Measurements from ENCODE around the gene CAB39L. TPM values are rescaled to one million over a fixed set of nuclear protein-coding genes. Genes with fewer than 3 reads are reported as not detected.

Gene CAB39L
- total RNA-seq, 1 donor from 2014 or later: 7.7 TPM

DNA sequence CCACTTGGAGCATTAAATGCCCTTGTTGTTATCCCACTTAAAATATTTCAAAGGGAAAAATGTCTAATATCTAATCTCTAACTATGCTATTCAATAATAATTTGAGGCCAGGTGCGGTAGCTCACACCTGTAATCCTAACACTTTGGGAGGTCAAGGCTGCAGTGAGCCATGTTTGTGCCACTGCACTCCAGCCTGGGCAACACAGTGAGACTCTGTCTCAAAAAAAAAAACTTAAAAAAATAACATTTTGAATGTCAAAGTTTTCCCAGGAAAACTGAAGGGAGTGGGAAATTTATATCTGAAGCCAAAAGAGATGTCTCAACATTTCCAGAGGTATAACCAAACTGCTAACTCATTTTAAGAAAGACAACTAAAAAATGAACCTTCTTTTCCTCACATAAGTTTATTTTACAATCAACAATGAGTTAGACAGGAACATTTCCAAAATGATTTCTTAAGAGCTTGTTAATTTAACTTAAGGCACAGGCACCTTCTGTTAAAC is 47.9 kb downstream of the CAB39L start:
- no peaks in the 10 kb centered on the region for H3K36me3 Mint-ChIP-seq (ENCODE audit: unreplicated experiment)
- H3K4me3 Mint-ChIP-seq (ENCODE audit: unreplicated experiment): no peak overlapping the region
- H3K27me3 Mint-ChIP-seq (ENCODE audit: unreplicated experiment): no peaks in the 10 kb centered on the region
- TF ChIP-seq, protein P1, sequence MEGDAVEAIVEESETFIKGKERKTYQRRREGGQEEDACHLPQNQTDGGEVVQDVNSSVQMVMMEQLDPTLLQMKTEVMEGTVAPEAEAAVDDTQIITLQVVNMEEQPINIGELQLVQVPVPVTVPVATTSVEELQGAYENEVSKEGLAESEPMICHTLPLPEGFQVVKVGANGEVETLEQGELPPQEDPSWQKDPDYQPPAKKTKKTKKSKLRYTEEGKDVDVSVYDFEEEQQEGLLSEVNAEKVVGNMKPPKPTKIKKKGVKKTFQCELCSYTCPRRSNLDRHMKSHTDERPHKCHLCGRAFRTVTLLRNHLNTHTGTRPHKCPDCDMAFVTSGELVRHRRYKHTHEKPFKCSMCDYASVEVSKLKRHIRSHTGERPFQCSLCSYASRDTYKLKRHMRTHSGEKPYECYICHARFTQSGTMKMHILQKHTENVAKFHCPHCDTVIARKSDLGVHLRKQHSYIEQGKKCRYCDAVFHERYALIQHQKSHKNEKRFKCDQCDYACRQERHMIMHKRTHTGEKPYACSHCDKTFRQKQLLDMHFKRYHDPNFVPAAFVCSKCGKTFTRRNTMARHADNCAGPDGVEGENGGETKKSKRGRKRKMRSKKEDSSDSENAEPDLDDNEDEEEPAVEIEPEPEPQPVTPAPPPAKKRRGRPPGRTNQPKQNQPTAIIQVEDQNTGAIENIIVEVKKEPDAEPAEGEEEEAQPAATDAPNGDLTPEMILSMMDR (IDR thresholded peaks at IDR 0.05; ENCODE audit: partially characterized antibody, unreplicated experiment): no peak
- no peak overlapping the region for H3K27ac Mint-ChIP-seq (ENCODE audit: unreplicated experiment)
- H3K9me3 Mint-ChIP-seq (ENCODE audit: unreplicated experiment): no peaks in the 10 kb centered on the region
- no peak for DNase-seq
- no peaks in the 10 kb centered on the region for H3K4me1 Mint-ChIP-seq (ENCODE audit: low read depth, unreplicated experiment)

DNA sequence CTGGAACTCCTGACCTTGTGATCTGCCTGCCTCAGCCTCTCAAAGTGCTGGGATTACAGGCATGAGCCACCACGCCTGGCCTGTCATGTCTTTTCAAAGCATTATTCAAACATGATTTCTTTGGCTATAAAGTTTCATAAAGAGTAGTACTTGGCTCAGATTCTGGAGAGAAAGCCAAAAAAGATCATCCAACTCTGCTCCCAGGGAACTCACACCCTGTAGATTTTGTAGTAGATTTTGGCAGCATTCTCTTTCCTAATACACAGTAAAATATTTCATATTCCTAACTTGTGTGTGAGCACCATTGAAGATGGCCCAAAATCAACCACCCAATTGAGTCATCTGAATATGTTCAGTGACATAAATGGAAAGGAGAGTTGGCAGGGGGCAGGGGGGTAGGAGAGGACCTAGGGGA is 48.4 kb downstream of the CAB39L start:
- TF ChIP-seq, protein P1 (IDR thresholded peaks at IDR 0.05; ENCODE audit: partially characterized antibody, unreplicated experiment): no peak
- H3K9me3 Mint-ChIP-seq (ENCODE audit: unreplicated experiment): no peaks in the 10 kb centered on the region
- no peaks in the 10 kb centered on the region for H3K4me1 Mint-ChIP-seq (ENCODE audit: low read depth, unreplicated experiment)
- no peak overlapping the region for H3K27ac Mint-ChIP-seq (ENCODE audit: unreplicated experiment)
- no peak for DNase-seq
- H3K4me3 Mint-ChIP-seq (ENCODE audit: unreplicated experiment): no peak overlapping the region
- no peaks in the 10 kb centered on the region for H3K27me3 Mint-ChIP-seq (ENCODE audit: unreplicated experiment)
- H3K36me3 Mint-ChIP-seq (ENCODE audit: unreplicated experiment): no peaks in the 10 kb centered on the region

DNA sequence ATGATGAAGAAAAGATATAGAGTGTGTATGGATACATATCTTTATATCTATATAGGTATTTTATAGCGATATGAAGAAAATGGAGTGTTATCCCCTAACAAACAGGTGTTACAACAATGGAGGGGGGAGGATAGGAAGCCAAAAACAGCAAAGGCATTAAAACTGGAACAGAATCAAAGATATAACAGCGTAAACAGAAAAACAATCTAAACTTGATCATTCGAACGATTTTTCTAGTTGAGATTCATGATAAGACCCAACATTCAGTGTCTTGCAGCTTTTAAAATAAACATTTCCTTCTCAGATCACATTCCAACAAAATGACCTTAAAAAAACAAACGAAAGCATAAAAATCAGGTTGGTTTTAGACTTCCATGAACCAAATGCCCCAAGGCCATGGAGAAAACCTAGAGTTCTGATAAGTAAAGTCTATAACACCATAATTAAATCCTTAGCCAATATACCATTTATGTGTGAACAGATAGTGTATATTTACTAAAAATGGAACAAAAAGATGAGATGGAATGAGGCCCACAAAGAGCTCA is 55.7 kb downstream of the CAB39L start:
- DNase-seq: no peak
- TF ChIP-seq, protein P1 (IDR thresholded peaks at IDR 0.05; ENCODE audit: partially characterized antibody, unreplicated experiment): no peak

DNA sequence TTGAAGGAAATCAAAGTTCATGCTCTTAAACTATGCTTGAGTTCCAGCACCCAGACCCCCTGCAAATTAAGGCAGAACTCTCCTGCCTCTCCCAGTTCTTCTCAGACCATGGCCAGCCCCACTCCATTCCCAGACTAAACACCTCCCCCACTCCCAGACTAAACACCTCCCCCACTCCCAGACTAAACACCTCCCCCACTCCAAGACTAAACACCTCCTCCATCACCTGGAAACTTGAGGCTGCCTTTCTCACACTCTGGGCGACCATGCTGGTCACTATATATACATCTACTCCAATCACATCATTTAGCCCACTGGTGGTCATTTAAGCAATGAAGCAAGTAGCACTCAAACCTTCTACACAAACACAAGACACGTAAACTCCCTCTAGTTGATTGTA is 57.2 kb downstream of the CAB39L start:
- DNase-seq: no peak
- H3K27me3 Mint-ChIP-seq (ENCODE audit: unreplicated experiment): peaks cover 2% of the 10 kb centered on the region
- H3K36me3 Mint-ChIP-seq (ENCODE audit: unreplicated experiment): peaks cover 7% of the 10 kb centered on the region
- no peak overlapping the region for H3K4me3 Mint-ChIP-seq (ENCODE audit: unreplicated experiment)
- H3K4me1 Mint-ChIP-seq (ENCODE audit: low read depth, unreplicated experiment): no peaks in the 10 kb centered on the region
- TF ChIP-seq, protein P1 (IDR thresholded peaks at IDR 0.05; ENCODE audit: partially characterized antibody, unreplicated experiment): no peak
- H3K9me3 Mint-ChIP-seq (ENCODE audit: unreplicated experiment): no peaks in the 10 kb centered on the region
- no peak overlapping the region for H3K27ac Mint-ChIP-seq (ENCODE audit: unreplicated experiment)

More for the DNA sequence above, 55.7 kb downstream of the CAB39L start:
- no peaks in the 10 kb centered on the region for H3K4me1 Mint-ChIP-seq (ENCODE audit: low read depth, unreplicated experiment)
- peaks cover 2% of the 10 kb centered on the region for H3K27me3 Mint-ChIP-seq (ENCODE audit: unreplicated experiment)
- H3K36me3 Mint-ChIP-seq (ENCODE audit: unreplicated experiment): peaks cover 7% of the 10 kb centered on the region
- no peak overlapping the region for H3K4me3 Mint-ChIP-seq (ENCODE audit: unreplicated experiment)
- no peaks in the 10 kb centered on the region for H3K9me3 Mint-ChIP-seq (ENCODE audit: unreplicated experiment)
- no peak overlapping the region for H3K27ac Mint-ChIP-seq (ENCODE audit: unreplicated experiment)

DNA sequence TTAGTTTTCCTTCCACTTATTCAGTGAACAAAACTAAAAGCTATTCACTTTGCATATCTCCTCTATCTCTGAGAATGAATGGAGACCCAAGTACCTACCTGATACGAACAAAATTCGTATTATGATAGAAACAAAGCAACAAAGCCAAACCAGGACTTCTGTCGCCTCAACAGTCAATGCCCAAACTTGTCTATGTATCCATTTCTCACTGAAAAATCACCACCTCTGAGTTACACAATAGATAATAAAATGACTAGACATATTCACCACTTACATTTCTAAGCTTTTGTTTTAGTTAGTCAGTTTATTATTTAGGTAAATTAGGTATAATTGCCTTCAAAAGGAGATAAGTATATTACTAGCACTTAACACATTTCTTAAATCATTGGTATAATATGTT is 67.7 kb downstream of the CAB39L start:
- Mint-ChIP-seq H3K9me3 (ENCODE audit: unreplicated experiment) (no peaks in the 10 kb centered on the region), H3K36me3 (ENCODE audit: unreplicated experiment) (no peaks in the 10 kb centered on the region), H3K27me3 (ENCODE audit: unreplicated experiment) (peaks cover 2% of the 10 kb centered on the region), H3K4me3 (ENCODE audit: unreplicated experiment) (no peak overlapping the region), H3K27ac (ENCODE audit: unreplicated experiment) (no peak overlapping the region), H3K4me1 (ENCODE audit: low read depth, unreplicated experiment) (no peaks in the 10 kb centered on the region)
- DNase-seq: no peak
- TF ChIP-seq, protein P1 (IDR thresholded peaks at IDR 0.05; ENCODE audit: partially characterized antibody, unreplicated experiment): no peak

Measured in glutamatergic neuron (in vitro differentiated cells).